ENCODE results near the gene LOXHD1. TPM values are rescaled to one million over a fixed set of nuclear protein-coding genes. Genes with fewer than 3 reads are reported as not detected.

Gene LOXHD1, protein sequence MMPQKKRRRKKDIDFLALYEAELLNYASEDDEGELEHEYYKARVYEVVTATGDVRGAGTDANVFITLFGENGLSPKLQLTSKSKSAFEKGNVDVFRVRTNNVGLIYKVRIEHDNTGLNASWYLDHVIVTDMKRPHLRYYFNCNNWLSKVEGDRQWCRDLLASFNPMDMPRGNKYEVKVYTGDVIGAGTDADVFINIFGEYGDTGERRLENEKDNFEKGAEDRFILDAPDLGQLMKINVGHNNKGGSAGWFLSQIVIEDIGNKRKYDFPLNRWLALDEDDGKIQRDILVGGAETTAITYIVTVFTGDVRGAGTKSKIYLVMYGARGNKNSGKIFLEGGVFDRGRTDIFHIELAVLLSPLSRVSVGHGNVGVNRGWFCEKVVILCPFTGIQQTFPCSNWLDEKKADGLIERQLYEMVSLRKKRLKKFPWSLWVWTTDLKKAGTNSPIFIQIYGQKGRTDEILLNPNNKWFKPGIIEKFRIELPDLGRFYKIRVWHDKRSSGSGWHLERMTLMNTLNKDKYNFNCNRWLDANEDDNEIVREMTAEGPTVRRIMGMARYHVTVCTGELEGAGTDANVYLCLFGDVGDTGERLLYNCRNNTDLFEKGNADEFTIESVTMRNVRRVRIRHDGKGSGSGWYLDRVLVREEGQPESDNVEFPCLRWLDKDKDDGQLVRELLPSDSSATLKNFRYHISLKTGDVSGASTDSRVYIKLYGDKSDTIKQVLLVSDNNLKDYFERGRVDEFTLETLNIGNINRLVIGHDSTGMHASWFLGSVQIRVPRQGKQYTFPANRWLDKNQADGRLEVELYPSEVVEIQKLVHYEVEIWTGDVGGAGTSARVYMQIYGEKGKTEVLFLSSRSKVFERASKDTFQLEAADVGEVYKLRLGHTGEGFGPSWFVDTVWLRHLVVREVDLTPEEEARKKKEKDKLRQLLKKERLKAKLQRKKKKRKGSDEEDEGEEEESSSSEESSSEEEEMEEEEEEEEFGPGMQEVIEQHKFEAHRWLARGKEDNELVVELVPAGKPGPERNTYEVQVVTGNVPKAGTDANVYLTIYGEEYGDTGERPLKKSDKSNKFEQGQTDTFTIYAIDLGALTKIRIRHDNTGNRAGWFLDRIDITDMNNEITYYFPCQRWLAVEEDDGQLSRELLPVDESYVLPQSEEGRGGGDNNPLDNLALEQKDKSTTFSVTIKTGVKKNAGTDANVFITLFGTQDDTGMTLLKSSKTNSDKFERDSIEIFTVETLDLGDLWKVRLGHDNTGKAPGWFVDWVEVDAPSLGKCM (N-terminal part only)
- total RNA-seq: under 0.01 and 0.05 TPM in 2 replicates

DNA sequence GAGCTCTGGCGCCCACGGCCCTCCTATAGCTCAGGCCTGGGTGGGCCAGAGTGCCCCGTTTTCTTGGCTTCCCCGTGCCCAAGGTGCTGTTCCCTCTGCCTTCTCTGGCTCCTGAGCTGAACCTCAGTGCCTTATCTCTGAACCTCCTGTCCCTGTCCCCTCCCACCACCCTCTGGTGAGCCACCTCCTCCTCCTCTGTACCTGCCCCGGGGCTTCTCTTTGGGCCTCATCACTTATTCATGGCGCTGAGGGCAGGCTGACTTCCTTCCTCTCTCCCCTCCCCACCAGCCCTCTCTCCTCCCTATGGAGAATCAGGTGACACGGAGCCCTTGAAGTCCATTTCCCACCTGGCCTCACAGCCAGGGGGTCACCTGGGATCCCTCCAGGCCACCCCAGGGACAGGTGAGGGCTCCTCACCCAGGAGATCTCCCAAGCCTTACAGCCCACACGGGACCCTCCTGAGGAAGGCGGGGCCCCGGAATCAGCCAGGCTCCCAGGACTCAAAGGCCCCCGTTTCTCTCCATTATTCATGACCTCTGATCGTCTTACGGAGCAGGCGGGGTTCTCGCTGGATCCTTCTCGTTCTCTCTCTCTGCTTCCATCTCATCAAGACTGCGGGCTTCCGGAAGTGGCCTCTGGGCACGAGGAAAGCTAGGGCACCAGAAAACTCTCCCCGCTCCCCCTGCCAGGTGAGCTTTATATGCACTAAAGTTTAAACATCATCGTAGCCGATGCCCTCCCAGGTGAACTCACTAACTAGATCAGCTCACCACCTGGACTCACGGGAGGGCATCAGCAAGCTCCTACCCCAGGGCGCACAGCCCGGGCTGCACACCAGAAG lies at the start of gene LOXHD1:
Gene LOXHD1 (minus strand): TSS at position 106 of the 841 bp plus-strand sequence. CDS start 187 bp downstream, outside the sequence.
- DNase-seq: no peak

DNA sequence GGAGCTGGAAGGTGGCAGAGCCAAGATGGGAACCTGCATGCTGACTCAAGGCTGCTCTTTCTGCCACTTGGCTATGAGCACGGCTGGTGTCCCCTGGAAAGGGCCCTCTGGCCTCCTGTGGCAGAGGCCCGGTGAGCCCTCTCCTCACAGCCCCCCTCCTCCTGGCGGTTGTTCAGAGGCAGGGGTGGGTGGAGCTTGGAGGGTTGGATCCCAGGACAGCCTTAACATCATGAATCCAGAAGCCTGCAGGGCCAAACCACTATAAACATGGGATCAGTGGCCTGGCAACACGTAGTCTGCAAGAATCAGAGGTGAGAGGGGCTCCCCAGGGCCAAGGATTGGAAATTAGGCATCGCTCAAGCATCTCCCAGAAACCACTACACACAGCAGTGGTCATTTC lies 48.5 kb upstream of the LOXHD1 start:
- DNase-seq: no peak

DNA sequence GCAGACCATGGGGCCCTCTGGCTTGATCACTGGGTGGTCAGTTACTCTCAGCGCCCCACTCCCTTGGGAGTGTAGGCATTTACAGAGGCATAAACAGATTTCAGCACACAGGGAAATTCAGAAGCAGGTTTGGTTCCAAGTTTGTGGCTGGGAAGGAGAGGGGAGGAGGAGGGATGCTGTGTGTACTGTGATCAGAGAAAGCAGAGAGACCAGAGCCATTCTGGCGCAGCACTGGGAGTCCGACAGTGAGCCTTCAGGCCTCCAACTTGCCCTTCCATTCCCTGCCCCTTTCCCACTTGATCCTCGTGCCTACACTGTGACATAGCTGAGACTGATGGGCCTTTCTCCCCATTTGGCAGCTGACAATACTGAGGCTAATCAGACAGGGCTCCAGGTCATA lies 47.8 kb upstream of the LOXHD1 start:
- no peak for DNase-seq

DNA sequence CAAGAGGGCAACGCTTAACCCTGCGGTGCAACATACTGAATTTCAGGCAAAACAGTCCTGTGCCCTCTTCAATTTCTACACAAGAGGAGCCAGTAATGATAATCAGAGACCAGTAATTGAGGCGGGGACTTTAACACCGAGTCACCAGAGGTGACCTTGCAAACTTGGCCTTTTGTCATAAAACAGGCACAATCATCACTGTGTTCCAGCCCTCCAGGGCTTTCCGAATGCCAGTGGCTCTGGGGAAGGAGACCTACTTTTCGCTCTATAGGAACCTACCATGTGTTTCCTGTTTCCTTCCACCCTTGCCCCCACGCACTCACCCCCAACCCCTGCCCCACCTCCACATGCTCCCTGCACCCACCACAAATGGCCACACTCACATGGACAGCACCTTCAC lies 47.2 kb upstream of the LOXHD1 start:
- no peak for DNase-seq

DNA sequence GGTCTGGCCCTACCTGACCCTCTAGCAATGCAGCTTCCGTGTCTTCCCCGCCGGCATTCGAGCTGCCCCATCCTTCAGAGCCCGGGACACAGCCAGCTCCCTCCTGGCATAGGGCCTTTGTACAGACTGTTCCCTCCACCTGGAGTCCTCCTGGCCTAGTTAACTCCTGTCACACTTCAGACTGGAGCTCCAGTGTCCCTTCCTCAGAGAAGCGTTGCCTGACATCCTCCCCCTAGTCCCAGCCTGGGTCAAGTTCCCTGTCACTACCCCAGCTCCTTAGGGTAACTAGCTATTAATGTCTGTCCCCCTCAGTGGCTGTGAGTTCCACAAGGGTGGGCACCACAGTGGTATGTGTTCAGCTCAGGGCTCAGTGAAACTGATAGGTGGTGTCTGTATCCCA lies 45.5 kb upstream of the LOXHD1 start:
- no peak for DNase-seq

DNA sequence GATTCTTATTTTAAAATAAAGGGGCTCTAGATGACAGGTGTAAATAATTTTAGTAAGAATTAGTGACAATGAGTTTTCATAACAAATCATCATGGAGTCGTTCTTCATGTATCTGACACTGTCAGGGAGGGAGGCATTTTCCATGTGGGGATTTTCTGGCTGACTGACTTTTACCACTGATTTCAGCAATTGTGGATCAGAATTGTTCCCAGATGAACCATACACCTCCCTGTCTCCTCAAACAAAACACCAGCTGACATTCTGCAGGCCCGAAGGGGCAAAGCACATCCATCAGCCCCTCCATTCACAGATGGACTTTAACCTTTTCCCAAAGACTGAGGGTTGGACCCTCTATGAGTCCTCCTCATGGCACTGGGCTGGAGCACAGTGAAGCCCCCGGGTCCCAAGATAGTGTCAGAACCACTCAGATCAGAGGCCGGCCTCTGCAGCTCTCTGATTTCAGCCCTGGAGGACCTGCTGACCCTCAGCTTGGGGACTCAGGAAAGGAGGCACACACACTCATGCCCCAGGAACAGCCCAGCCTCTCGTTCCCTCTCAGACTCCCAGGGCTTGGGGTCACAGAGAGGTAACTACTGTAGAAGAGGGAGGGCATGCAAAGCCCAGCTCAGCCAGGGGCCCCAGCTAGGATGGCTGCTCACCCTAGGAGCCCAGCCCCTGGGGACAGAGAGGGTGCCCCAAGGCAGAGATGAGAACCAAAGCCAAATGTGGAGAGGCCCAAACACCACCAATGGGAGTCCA lies 43.2 kb upstream of the LOXHD1 start:
- no peak for DNase-seq

DNA sequence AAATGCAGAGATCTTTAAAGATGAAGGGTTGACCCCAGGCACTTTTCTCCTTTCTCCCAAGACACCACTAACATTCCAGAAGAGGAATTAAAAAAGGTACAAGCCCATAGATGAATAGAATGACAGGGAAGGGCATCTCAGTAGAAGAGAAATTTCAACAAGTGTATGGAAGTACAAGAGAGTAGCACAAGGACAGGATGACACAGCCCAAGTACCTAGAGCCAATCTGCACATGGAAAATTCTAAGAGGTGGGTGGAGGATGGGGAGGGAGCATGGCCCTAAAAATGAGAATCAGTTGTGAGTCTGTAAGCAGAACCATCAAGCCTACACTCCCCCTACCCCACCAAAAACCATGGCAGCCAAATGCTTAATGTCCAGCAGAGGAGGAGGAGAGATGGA lies 39.7 kb upstream of the LOXHD1 start:
- DNase-seq: no peak

DNA sequence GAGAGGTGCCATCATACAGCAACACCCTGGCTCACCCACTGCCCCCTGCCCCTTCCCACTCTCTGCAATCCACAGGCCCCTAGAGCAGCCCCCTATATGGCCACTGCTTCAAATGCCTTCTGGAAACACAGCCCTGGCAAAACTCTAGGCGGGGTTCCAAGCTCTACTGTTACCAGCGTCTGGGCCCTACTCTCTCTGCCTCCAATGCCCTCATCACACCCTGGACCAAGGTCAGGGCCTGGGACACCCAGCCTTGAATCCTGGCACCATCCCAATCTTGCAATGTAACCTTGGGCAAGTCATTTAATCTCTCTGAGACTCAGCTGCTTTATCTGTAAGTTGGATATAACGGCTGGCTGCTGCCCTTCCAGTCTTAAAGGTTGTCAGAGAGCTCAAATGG lies 39.2 kb upstream of the LOXHD1 start:
- DNase-seq: no peak

DNA sequence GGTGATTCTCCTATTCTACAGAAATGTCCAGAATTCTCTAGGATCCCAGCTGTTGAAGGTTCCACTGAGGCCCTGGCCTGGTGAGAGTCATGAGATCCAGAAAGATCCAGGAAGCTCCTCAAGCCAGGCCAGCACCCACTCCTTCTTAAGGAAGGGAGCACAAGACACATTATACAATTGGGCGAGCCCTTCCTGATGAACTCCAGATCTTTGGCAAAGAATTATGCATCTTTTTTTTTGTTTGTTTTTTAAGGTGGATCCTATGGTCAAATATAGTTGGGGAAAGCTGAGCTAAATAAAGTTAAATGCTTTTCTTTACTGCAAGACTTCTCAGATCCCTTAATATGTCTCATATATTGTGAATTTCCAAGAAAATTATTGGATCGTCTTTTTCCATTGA lies 37.0 kb upstream of the LOXHD1 start:
- no peak for DNase-seq

DNA sequence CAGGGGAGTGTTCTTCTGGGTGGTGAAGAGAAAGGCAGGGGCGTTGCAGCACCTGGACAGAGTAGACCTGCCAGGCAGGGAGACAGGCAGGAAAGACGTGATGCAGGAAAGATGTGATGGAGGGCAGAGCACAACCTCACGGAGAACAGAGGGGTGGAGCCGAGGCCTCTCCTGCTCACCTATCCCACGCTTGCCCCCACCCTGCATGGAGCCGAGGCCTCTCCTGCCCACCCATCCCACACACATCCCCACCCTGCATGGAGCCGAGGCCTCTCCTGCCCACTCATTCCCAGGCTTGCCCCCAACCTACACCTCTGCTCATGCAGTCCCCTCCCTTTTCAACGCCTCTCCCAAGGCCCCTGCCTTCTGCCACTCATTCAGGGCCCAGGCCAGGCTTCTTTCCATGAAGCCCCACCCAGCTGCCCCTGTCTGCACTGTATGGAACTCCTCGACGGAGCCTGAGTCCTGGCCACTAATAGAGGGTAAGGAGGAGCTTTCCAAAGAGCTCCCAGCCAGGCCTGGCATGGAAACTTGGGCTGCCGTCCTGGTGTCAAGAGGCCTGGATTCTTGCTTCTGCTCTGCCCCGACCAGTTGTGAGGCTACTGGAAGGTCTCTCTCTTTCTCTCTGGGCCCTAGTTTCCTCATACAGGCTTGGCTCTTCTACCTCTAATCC lies 32.0 kb upstream of the LOXHD1 start:
- DNase-seq: no peak

DNA sequence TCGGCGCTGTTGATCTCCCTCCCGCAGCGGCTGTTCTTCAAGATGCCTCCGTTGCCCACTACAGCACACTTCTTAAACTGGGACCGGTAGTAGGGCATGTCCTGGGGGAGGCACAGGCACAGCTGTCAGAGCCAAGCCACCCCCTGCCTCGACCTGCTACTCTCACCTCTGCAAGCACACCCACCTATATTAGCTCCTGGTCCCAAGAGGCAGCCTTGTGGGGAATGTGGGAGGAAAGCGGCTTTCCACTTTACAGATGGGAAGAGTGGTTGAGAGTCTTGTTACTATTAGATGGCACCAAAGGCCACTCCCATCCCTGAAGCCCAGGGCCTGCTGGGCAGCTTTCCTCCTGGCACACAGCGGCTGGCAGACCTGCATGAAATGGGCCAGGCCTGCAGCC lies 29.2 kb upstream of the LOXHD1 start:
- no peak for DNase-seq

DNA sequence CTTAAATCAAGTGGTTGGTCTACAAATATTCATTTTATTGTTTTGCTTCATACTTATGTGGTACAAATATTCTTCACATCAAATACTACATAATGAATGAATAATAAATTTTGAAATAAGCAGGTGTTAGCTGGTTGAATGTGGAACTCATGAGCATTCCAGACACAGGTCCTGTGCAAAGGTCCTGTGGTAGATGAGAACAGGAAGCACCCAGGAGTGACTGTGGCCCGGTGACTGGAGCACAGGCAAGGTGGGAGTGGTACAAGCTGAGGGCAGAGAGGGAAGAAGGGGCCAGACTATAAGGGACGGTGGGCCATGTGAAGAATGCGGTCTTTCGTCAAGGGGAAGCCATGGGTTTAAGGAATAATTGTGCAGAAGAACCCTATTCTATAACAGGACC lies 26.2 kb upstream of the LOXHD1 start:
- no peak for DNase-seq

DNA sequence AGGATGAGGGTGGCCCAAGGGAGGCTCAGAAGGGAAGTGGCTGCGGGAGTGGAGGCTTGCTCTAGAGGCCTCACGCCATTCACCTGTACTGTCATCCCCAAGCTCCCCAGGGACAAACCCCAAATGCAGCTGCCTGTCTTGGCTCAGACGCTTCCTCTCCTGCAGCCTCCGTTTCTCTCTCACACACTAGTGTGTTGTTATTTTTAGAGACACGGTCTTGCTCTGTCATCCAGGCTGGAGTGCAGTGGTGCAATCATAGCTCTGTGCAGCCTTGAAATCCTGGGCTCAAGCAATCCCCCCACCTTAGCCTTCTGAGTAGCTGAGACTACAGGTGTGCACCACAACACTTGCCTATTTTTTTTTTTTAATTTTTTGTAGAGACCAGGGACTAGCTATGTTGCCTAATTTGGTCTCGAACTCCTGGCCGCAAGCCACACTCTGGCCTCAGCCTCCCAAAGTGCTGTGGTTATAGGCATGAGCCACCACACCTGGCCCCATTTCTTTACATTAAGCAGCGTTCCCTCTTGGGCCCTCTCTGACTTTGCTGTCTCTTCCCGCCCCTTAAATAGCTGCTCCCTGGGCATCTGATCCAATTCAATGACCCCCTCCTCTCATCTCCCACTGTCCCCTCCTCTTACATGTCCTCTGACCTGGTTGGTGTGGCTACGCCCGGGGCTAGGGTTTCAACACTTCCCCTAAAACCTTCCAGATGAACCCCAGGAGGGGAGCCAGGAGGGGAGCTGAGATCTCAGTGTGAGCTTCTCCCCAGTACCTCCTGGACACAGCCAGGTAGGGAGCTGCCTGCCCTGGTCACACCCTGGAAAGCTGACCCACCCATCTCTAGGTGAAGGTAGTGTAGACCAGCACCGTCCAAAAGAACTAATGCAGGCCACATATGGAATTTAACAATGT lies 24.0 kb upstream of the LOXHD1 start:
- DNase-seq: no peak

DNA sequence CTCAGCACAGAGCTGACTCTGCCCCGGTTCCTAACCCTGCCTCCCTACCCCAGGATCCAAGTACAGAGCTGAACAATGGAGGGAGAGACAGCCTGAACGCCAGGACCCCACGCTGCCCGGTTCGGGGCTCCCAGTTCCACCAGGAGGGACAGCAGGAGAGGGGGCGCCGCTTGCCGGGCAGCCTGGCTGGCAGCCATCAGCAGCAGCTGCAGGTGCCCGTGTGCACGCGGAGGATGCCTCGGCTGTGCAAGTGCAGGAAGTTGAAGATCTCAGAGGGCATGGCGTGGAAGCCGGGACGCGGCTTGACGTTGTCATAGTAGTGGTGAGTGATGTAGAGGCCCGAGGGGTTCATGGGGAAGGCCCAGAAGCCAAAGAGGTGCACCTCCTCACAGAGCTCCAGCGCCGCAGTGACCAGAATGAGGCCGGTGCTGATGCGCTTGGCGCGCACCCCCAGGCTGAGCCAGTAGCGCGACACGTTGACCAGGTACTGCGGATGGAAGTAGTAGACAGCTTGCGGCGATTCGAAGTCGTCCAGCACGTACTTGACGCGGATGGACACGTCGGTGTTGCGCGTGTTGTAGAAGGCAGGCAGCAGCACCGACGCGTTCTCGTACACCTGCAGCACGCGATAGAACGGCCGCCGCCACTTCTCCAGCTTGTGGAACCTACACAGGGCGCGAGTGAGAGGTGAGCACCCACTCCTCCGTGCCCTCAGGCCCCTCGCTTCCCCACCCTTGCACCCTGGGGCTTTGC lies 23.0 kb upstream of the LOXHD1 start:
- no peak for DNase-seq

DNA sequence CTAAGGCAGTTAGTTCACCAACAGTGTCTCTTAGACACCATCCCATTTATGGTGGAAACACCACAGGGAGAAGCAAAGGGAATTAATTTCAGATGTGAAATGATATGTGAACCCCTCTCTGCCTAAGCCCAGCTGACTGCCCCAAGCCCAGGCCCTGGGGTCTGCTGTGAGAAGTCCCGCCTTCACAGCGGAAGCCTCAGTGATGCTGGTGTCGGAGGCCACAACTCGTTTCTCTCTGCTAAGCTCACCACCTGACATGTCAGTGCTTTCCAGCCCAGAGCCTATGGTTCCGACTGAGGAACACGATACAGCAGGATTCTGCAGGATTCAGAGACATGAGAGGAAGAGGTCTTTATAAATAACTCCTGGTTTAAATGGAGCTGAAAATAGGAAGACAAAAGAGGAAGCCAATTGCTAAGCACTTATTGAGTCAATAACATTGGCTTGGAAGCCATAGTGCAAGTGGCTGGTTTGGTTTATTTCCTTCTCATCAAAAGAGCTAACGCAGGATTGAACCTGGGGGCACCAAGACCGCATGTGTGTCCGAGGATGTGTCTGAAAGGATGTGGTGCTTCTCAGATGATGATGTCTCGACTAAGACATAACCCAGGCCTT lies 21.9 kb upstream of the LOXHD1 start:
- no peak for DNase-seq

DNA sequence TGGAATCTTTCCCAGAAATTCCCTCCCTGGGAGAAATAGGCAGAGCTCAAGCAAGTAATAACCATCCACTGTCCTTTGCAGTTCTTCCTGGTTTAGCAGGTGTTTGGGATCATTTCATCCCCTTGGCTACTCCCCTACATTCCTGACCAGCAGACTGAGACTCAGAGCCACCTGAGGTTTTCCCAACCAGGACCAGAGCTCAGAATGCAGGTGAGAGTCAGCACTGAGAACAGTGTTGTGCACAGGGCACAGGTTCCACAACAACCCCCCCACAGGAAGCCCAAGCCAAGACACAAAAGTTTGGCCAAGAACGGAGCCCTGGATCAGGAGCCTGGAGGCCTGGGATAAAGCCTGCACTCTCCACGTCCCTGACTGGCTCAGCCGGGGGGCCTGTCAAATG lies 21.0 kb upstream of the LOXHD1 start:
- no peak for DNase-seq

DNA sequence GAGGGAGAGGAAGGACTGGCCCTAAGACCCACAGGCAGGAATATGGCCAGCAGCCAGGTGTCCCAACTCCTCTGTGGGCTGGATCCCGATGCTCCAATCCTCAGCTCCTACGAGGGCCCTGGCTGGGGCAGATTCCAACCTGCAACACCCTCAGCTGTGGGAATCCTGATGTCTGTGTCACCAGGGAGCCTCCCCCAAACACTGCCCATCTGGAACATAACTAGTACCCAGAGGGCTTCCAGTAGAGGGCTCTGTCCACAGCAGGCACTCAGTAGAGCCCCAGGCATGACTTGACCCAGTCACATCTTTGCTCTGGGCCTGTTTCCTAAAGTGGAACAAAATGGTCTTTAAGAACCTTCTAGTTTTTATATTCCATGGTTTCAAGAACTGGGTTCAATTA lies 20.6 kb upstream of the LOXHD1 start:
- peak; percentile 9 for DNase-seq

DNA sequence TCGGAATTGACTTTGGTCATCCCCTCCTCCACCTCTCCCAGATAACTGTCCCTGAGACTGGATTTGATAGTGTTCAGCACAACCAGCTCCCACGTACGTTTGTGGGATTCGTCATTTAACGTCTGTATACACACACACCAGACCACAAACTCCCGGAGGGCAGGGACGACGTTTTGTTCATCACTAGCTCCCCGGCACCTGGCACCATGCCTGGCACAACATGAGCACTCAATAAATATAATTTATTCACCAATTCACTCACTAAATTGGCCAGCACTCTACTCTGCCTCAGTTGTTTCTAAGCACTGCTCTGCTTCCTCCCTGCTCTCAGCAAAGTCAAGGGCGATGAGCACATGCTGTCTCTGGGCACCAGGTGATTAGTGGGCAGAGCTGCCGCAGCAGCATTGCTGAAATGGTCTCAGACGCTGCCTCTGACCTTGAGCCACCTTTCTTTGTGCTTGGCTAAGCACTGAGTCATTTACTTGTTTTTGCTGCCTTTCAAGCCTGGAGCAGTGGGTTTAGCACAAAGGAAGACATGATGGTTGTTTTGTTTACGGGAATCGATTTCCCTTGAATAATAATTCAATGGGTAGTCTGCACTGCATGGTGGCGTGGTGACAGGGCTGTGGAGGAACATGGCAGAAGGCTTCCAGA lies 19.3 kb upstream of the LOXHD1 start:
- peak; percentile 74 for DNase-seq

All from dermis blood vessel endothelial cell (primary cell).